OCI-LY3 (cell line): ENCODE results near the gene PSMD11.

Experiments
- H2AFZ ChIP-seq: fragments of 200-600, 300-600 bp; shearing (Covaris generic); 2 replicates; pipeline ENCODE4 v1.6.0; 2014; ENCODE audit warnings: antibody characterized with exemption, low read depth, low read length
- H3K27ac ChIP-seq: fragments of 200-600, 300-600 bp; sonication (generic); 2 replicates; pipeline ENCODE4 v1.5.1; 2014; ENCODE audit warnings: mild to moderate bottlenecking, low read length, moderate library complexity, mixed read lengths
- H3K27me3 ChIP-seq: fragments of 200-600, 300-600 bp; sonication (generic); 2 replicates; pipeline ENCODE4 v1.6.1; 2014; ENCODE audit warnings: low read depth, low read length, mixed read lengths
- H3K36me3 ChIP-seq: fragments of 200-600, 300-600 bp; sonication (generic); replicated peaks from 2 replicates; pipeline ENCODE3; 2014; ENCODE audit warnings: low read depth, low read length, mixed read lengths
- H3K4me1 ChIP-seq: fragments of 300-600, 200-600 bp; sonication (generic); 2 replicates; pipeline ENCODE4 v1.6.1; 2014; ENCODE audit warnings: low read length, mixed read lengths
- H3K4me2 ChIP-seq: fragments of 200-600, 300-600 bp; sonication (generic); 2 replicates; pipeline ENCODE4 v1.6.1; 2014; ENCODE audit warnings: low read length, mixed read lengths
- H3K4me3 ChIP-seq: fragments of 300-600, 200-600 bp; sonication (generic); 2 replicates; pipeline ENCODE4 v1.5.1; 2014; ENCODE audit warnings: antibody characterized with exemption, mild to moderate bottlenecking, low read length, moderate library complexity
- H3K79me2 ChIP-seq: fragments of 300-600, 200-600 bp; shearing (Covaris generic); 2 replicates; pipeline ENCODE4 v1.6.1; 2014; ENCODE audit warnings: mild to moderate bottlenecking, low read length, mixed read lengths
- H3K9ac ChIP-seq: fragments of 300-600, 200-600 bp; shearing (Covaris generic); 2 replicates; pipeline ENCODE4 v1.6.0; 2014; ENCODE audit warnings: mild to moderate bottlenecking, low read length, moderate library complexity
- H3K9me3 ChIP-seq: fragments of 200-600, 300-600 bp; shearing (Covaris generic); 2 replicates; pipeline ENCODE4 v1.6.1; 2014; ENCODE audit warnings: low read length, mixed read lengths; ENCODE audit not compliant: insufficient read depth
- H4K20me1 ChIP-seq: fragments of 200-600, 300-600 bp; sonication (generic); 2 replicates; pipeline ENCODE4 v1.6.1; 2016; ENCODE audit warnings: low read length, mixed read lengths; ENCODE audit not compliant: insufficient read depth
- CTCF ChIP-seq: fragments of 200-600, 300-600 bp; sonication (generic); IDR thresholded peaks from 2 replicates; pipeline ENCODE4 v1.5.1; 2014; ENCODE audit warnings: antibody characterized with exemption, low read length, low read depth
- EZH2phosphoT487 ChIP-seq: fragments of 200-600 bp; shearing (Covaris generic); IDR thresholded peaks from 2 replicates; pipeline ENCODE4 v1.6.1; 2018; ENCODE audit warnings: antibody characterized with exemption, mixed run types, low read depth

The PSMD11 gene

GRCh38 chr17:32461853-32462617, 17.7 kb downstream of the PSMD11 start:
- H3K9me3 ChIP-seq, result no peaks in the 10 kb centered on the region
- peaks cover 43% of the 10 kb centered on the region for H3K36me3 ChIP-seq
- H2AFZ ChIP-seq, result no peak overlapping the region
- H3K79me2 ChIP-seq, result peaks cover 50% of the 10 kb centered on the region
- no peaks in the 10 kb centered on the region for H3K4me1 ChIP-seq
- no peak overlapping the region for H3K4me2 ChIP-seq
- peaks cover 5% of the 10 kb centered on the region for H4K20me1 ChIP-seq
- no peak overlapping the region for H3K9ac ChIP-seq
- no peak overlapping the region for H3K27ac ChIP-seq
- no peaks in the 10 kb centered on the region for H3K27me3 ChIP-seq
- no peak overlapping the region for H3K4me3 ChIP-seq
- TF ChIP-seq EZH2phosphoT487, result no peak
- peak; percentile 61 for TF ChIP-seq CTCF

- Histone ChIP-seq H3K79me2 (peaks cover 45% of the 10 kb centered on the region), H3K36me3 (peaks cover 45% of the 10 kb centered on the region)
Observed at GRCh38 chr17:32463304-32463703, 19.0 kb downstream of the PSMD11 start.

GRCh38 chr17:32464374-32464773, 20.1 kb downstream of the PSMD11 start:
- Histone ChIP-seq H3K36me3 (peaks cover 47% of the 10 kb centered on the region), H3K4me2 (no peak overlapping the region), H3K79me2 (peaks cover 45% of the 10 kb centered on the region), H3K9ac (no peak overlapping the region), H3K4me1 (no peaks in the 10 kb centered on the region), H3K4me3 (no peak overlapping the region), H3K27me3 (no peaks in the 10 kb centered on the region), H2AFZ (no peak overlapping the region), H3K27ac (no peak overlapping the region), H4K20me1 (peaks cover 5% of the 10 kb centered on the region), H3K9me3 (no peaks in the 10 kb centered on the region)
- TF ChIP-seq CTCF, result no peak
- TF ChIP-seq EZH2phosphoT487, result no peak

More at GRCh38 chr17:32463304-32463703, 19.0 kb downstream of the PSMD11 start:
- Histone ChIP-seq H3K27me3 (no peaks in the 10 kb centered on the region), H3K27ac (no peak overlapping the region), H4K20me1 (peaks cover 5% of the 10 kb centered on the region), H2AFZ (no peak overlapping the region), H3K4me1 (no peaks in the 10 kb centered on the region), H3K9ac (no peak overlapping the region), H3K4me3 (no peak overlapping the region), H3K9me3 (no peaks in the 10 kb centered on the region), H3K4me2 (no peak overlapping the region)
- TF ChIP-seq CTCF (no peak), EZH2phosphoT487 (no peak)

GRCh38 chr17:32467949-32468348, 23.6 kb downstream of the PSMD11 start:
- Histone ChIP-seq H3K27me3 (no peaks in the 10 kb centered on the region), H3K27ac (no peak overlapping the region), H3K4me2 (no peak overlapping the region), H3K4me3 (no peak overlapping the region), H2AFZ (no peak overlapping the region), H3K36me3 (peaks cover 56% of the 10 kb centered on the region), H4K20me1 (no peaks in the 10 kb centered on the region), H3K4me1 (no peaks in the 10 kb centered on the region), H3K9ac (no peak overlapping the region), H3K79me2 (peaks cover 25% of the 10 kb centered on the region), H3K9me3 (no peaks in the 10 kb centered on the region)
- TF ChIP-seq CTCF (no peak), EZH2phosphoT487 (no peak)
